Measurements from ENCODE around the gene BLMH.
A peak's percentile ranks its signal among the peaks of the same experiment; 100 is the strongest.

BLMH gene

DNA sequence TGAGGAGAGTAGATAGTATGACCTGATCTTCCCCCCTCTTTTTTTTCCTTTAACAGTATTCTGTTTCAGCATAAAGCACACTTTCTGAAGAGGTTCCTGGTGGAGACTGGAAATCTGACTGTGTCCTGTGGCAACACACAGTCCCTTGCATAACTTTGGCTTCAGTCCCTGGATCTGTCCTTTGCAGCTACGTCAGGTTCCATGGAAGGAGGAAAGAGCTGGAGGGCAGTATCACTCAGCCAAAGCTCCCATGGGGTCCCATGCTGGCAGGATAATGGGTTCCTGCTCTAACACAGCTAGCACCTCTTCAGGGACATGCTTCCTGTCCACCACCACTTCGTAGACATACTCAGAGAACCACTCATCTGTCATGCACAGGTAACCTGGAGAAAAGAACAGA, 43.0 kb downstream of the BLMH start:
- Mint-ChIP-seq H3K4me1 (ENCODE audit: low read depth) (no peaks in the 10 kb centered on the region), H3K27ac (no peak overlapping the region), H3K9me3 (no peaks in the 10 kb centered on the region), H3K4me3 (no peak overlapping the region), H3K27me3 (no peaks in the 10 kb centered on the region), H3K36me3 (ENCODE audit: low read depth) (peaks cover 69% of the 10 kb centered on the region)

- H3K27me3 Mint-ChIP-seq: no peaks in the 10 kb centered on the region
- no peak overlapping the region for H3K27ac Mint-ChIP-seq
- H3K9me3 Mint-ChIP-seq: no peaks in the 10 kb centered on the region
- no peaks in the 10 kb centered on the region for H3K4me1 Mint-ChIP-seq (ENCODE audit: low read depth)
- H3K4me3 Mint-ChIP-seq: no peak overlapping the region
- H3K36me3 Mint-ChIP-seq (ENCODE audit: low read depth): peaks cover 56% of the 10 kb centered on the region
Measured at GRCh38 chr17:30246460-30246859, 45.3 kb downstream of the BLMH start.

DNA sequence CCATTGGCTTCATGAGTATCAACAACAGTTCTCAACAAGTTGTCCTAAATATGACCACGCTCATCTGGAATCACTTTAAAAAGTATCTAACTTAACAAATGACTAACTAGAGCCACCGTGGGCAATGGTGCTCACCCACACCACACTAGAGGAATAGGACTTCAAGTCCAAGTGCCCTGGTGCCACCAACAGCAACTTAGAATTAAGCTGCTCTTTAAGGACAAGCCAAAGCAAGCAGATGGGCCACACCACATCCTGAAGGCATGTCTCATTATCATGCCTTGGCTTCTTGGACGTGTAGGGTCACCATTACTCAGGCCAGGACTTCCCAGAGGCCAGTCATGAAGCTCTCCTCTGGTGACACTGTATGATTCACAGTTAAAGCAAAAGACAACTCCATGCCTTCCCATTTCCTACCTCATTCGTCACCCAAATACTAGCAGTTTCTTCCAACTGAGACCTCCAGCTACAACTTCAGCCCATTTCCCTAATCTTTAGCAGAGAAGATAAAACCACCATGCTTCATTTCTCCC, 46.8 kb downstream of the BLMH start:
- peaks cover 40% of the 10 kb centered on the region for H3K36me3 Mint-ChIP-seq (ENCODE audit: low read depth)
- H3K27me3 Mint-ChIP-seq: peaks cover 9% of the 10 kb centered on the region
- H3K4me3 Mint-ChIP-seq: no peak overlapping the region
- H3K27ac Mint-ChIP-seq: no peak overlapping the region
- no peaks in the 10 kb centered on the region for H3K9me3 Mint-ChIP-seq
- no peaks in the 10 kb centered on the region for H3K4me1 Mint-ChIP-seq (ENCODE audit: low read depth)

DNA sequence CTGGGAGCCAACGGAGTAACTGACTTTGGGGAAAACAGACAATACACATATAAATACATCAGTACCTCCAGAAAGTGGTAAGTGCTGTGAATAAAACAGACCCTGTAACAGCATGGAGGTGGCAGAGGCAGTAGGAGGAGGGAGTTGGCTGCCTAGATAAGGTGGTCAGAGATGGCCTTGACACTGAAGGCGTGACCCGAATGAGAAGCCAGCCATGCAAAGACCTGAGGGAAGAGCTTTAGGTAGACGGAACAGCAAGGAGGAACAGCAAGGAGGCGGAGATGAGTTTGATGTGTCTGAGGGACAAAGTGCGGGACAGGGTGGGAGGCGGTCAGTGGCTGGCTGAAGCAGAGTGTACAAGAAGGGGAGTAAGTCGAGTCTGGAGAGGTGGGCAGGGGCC, 48.2 kb downstream of the BLMH start:
- peaks cover 16% of the 10 kb centered on the region for H3K27me3 Mint-ChIP-seq
- H3K9me3 Mint-ChIP-seq: no peaks in the 10 kb centered on the region
- H3K36me3 Mint-ChIP-seq (ENCODE audit: low read depth): peaks cover 27% of the 10 kb centered on the region
- H3K4me1 Mint-ChIP-seq (ENCODE audit: low read depth): no peaks in the 10 kb centered on the region
- H3K27ac Mint-ChIP-seq: no peak overlapping the region
- no peak overlapping the region for H3K4me3 Mint-ChIP-seq

DNA sequence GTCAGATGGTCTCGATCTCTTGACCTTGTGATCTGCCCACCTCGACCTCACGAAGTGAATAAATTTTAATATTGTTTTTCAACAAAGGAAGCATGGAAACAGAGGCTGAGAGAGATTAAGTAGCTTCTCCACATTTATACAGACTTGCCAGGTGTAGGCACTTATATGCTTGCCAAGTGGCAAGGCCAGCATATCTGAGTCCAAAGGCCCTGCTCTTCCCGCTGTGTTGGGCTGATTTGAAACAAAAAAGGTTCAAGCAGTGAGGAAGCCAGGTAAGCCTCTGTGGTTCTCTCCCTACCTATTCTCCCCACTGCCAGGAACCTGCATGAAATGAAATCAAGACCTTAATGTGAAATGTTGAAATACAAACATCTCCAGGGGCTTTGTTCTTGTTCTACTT, 48.7 kb downstream of the BLMH start:
- Mint-ChIP-seq H3K36me3 (ENCODE audit: low read depth) (peaks cover 21% of the 10 kb centered on the region), H3K4me1 (ENCODE audit: low read depth) (peaks cover 3% of the 10 kb centered on the region), H3K27ac (no peak overlapping the region), H3K9me3 (no peaks in the 10 kb centered on the region), H3K27me3 (peaks cover 21% of the 10 kb centered on the region), H3K4me3 (no peak overlapping the region)

DNA sequence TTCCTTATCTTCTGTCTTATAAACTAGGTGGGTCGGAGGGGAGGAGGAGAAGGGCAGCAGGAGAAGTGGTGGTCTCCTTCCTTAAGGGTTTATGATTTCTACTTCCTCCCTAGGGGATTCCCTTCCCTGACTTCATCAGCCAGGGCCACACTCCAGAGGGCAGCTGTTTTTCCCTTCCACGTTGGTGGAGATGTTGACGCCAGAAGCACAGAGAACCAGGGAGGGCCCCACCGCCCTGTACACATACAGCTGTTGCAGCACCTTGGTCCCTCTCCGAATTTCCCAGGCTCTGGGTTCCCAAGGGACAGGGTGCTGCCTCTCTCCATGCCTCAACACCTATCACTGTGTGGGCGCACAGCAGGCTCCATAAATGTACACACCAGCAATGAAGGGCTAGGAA, 50.7 kb downstream of the BLMH start:
- Mint-ChIP-seq H3K4me1 (ENCODE audit: low read depth) (peaks cover 8% of the 10 kb centered on the region), H3K36me3 (ENCODE audit: low read depth) (peaks cover 4% of the 10 kb centered on the region), H3K27me3 (peaks cover 37% of the 10 kb centered on the region), H3K9me3 (no peaks in the 10 kb centered on the region), H3K27ac (no peak overlapping the region), H3K4me3 (no peak overlapping the region)

DNA sequence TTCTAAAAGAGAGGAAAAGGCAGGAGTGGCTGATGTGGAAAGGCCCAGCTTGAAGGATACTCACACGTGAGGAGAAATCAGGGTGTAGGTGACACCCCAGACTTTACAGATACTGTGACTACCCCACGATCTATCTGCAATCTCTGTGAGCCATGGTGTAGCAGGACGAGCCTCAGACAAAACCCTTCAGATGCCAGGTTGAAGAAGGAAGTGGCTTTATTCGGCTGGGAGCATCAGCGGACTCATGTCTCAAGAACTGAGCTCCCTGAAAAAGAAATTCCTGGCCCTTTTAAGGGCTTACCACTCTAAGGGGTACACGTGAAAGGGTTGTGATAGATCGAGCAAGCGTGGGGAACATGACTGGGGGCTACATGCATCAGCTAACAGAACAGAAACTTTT, 51.6 kb downstream of the BLMH start:
- H3K4me1 Mint-ChIP-seq (ENCODE audit: low read depth): peaks cover 9% of the 10 kb centered on the region

DNA sequence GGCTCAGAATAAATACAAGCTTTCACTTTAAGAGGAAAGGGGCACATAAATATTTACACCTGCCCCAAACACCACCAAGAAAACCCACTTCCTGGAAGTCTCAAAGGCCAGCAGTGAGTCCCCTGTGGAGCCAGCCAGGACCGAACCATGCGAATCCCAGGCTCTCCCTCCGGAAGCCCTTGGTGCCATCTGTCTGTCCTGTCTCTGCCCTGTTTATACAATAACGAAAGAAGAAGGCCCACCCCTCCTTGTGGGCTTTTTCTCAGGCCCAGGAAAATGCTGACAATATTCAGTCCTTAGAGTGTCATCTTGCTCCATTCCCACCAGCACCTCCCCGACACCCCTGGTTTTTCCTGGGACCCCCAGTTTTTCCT, 52.7 kb downstream of the BLMH start:
- H3K4me1 Mint-ChIP-seq (ENCODE audit: low read depth): peaks cover 15% of the 10 kb centered on the region
- H3K4me3 Mint-ChIP-seq: no peak overlapping the region
- no peaks in the 10 kb centered on the region for H3K9me3 Mint-ChIP-seq
- H3K27me3 Mint-ChIP-seq: peaks cover 52% of the 10 kb centered on the region
- no peak overlapping the region for H3K27ac Mint-ChIP-seq
- H3K36me3 Mint-ChIP-seq (ENCODE audit: low read depth): no peaks in the 10 kb centered on the region

More for the DNA sequence above, 51.6 kb downstream of the BLMH start:
- Mint-ChIP-seq H3K36me3 (ENCODE audit: low read depth) (no peaks in the 10 kb centered on the region), H3K27me3 (peaks cover 41% of the 10 kb centered on the region), H3K9me3 (no peaks in the 10 kb centered on the region), H3K4me3 (no peak overlapping the region), H3K27ac (no peak overlapping the region)

- Mint-ChIP-seq H3K4me1 (ENCODE audit: low read depth) (peaks cover 15% of the 10 kb centered on the region), H3K27ac (no peak overlapping the region), H3K36me3 (ENCODE audit: low read depth) (no peaks in the 10 kb centered on the region), H3K9me3 (no peaks in the 10 kb centered on the region), H3K4me3 (no peak overlapping the region), H3K27me3 (peaks cover 57% of the 10 kb centered on the region)
Measured at GRCh38 chr17:30238387-30239088, 53.2 kb downstream of the BLMH start.

GRCh38 chr17:30238003-30238344, 53.8 kb downstream of the BLMH start:
- Mint-ChIP-seq H3K27ac (no peak overlapping the region), H3K4me1 (ENCODE audit: low read depth) (peaks cover 15% of the 10 kb centered on the region), H3K27me3 (peaks cover 61% of the 10 kb centered on the region), H3K36me3 (ENCODE audit: low read depth) (no peaks in the 10 kb centered on the region), H3K4me3 (no peak overlapping the region), H3K9me3 (no peaks in the 10 kb centered on the region)

DNA sequence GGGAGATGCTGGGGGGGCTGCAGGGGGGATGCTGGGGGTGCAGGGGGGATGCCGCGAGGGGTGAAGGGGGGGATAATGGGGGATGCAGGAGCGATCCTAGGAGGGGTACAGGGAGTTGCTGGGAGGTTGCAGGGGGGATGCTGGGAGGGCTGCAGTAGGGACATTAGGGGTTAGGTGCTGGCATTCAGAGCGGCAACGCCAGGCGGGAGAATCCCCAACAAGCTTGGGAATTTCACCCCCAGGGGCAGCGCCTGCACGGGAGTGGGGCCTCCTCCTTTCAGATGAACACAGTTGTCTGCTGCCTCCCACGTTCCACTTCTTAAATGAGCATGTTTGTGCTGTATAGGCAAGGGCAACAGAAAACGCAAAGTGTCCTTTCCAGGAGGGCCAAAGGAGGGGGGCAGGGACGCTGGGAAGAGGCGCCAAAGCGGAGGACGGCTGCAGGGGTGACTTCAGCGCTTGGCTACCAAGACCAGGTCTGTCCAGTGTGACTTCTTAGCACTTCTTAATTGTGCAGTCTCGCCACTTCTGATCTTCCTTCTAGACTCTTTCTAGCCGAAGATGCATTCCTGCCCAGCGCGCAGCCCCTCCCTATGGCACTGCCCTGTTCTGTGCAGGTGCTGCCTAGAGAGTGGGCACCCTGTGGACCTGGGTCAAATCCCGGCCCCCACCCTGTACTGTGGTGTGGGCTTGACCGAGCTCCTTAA, 54.3 kb downstream of the BLMH start:
- peaks cover 15% of the 10 kb centered on the region for H3K4me1 Mint-ChIP-seq (ENCODE audit: low read depth)
- H3K4me3 Mint-ChIP-seq: no peak overlapping the region
- H3K27ac Mint-ChIP-seq: no peak overlapping the region
- H3K36me3 Mint-ChIP-seq (ENCODE audit: low read depth): no peaks in the 10 kb centered on the region
- H3K9me3 Mint-ChIP-seq: no peaks in the 10 kb centered on the region
- peaks cover 66% of the 10 kb centered on the region for H3K27me3 Mint-ChIP-seq

DNA sequence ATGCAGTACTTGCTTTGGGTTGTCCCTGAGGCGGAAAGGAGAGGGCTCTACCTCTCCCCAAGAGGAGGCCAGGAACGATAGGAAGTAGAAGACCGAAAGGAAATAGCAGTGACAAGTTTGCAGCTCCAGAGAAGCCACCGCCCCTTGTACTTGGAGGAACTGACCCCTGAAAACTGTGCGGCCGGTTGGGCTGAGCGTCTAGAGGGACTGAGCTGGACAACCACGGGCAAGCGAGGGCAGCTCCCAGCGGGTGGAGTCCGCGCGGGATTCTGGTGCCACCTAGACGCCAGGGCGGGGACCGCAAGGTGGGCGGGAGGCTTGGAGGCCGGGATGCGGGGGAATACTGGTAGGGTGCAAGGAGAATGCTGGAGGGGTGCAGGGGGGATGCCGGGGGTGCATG, 55.0 kb downstream of the BLMH start:
- Mint-ChIP-seq H3K36me3 (ENCODE audit: low read depth) (no peaks in the 10 kb centered on the region), H3K9me3 (no peaks in the 10 kb centered on the region), H3K27ac (no peak overlapping the region), H3K27me3 (peaks cover 70% of the 10 kb centered on the region), H3K4me1 (ENCODE audit: low read depth) (peaks cover 15% of the 10 kb centered on the region), H3K4me3 (no peak overlapping the region)

- Mint-ChIP-seq H3K9me3 (no peaks in the 10 kb centered on the region), H3K36me3 (ENCODE audit: low read depth) (no peaks in the 10 kb centered on the region), H3K4me1 (ENCODE audit: low read depth) (peaks cover 15% of the 10 kb centered on the region), H3K27ac (no peak overlapping the region), H3K27me3 (peaks cover 69% of the 10 kb centered on the region), H3K4me3 (peak overlapping the region; percentile 71)
Measured at GRCh38 chr17:30236297-30236624, 55.5 kb downstream of the BLMH start.

GRCh38 chr17:30235386-30236296, 56.1 kb downstream of the BLMH start, which contains the start of gene SLC6A4:
SLC6A4 (minus strand) TSS chr17:30235697; CDS start chr17:30221958, 13,739 bp downstream.
- H3K9me3 Mint-ChIP-seq: no peaks in the 10 kb centered on the region
- peak within 1 kb of the TSS; percentile 71 for H3K4me3 Mint-ChIP-seq

DNA sequence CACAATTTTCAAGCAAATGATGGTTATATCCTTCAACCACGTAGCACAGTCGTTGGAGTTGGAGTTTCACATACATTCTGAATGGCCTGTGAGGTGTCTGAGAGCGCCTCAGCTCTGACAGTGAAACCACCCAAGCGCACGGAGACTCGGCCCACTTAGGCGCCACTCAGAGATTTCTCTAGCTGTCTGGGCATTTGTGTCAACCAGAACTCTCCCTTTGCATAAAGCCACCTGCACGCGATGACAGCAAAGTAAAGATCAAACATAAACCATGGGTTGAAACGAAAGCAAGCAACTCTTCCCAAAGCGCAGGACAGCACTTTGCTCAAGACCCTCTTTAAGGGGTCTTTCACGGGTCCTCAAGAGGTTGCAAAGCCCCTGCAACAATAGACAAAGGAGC, 56.8 kb downstream of the BLMH start:
- H3K27me3 Mint-ChIP-seq: peaks cover 61% of the 10 kb centered on the region

More at GRCh38 chr17:30235386-30236296, 56.1 kb downstream of the BLMH start, which contains the start of gene SLC6A4:
- no peaks in the 10 kb centered on the region for H3K36me3 Mint-ChIP-seq (ENCODE audit: low read depth)
- H3K4me1 Mint-ChIP-seq (ENCODE audit: low read depth): peaks cover 15% of the 10 kb centered on the region
- H3K27ac Mint-ChIP-seq: no peak within 1 kb of the TSS
- peaks cover 64% of the 10 kb centered on the region for H3K27me3 Mint-ChIP-seq

More for the DNA sequence above, 56.8 kb downstream of the BLMH start:
- H3K36me3 Mint-ChIP-seq (ENCODE audit: low read depth): no peaks in the 10 kb centered on the region
- no peak overlapping the region for H3K27ac Mint-ChIP-seq
- peaks cover 15% of the 10 kb centered on the region for H3K4me1 Mint-ChIP-seq (ENCODE audit: low read depth)
- H3K4me3 Mint-ChIP-seq: peak overlapping the region; percentile 14
- no peaks in the 10 kb centered on the region for H3K9me3 Mint-ChIP-seq

All from stimulated activated naive CD8-positive, alpha-beta T cell treated with anti-CD3 and anti-CD28 coated beads, Interleukin-15, Interleukin-2, amounts not matched to agents 100 ng/mL and 50 ng/mL, for 24 hours (primary cell).